ENCODE data around the gene OR13C8.

GRCh38 chr9:104572612-104573011 is 3.6 kb downstream of the OR13C8 start:
- no peak for TF ChIP-seq CTCF (IDR thresholded peaks at IDR 0.05 in 2 of 3, conservative IDR thresholded peaks at IDR 0.05 in 1 of 3; ENCODE audit: borderline replicate concordance in 1 of 3, insufficient read depth in 1 of 3, low read depth in 2 of 3, low read length in 2 of 3)
- no peak for TF ChIP-seq SIN3A (IDR thresholded peaks at IDR 0.05; ENCODE audit: low read depth)
- TF ChIP-seq RAD21 (IDR thresholded peaks at IDR 0.05; ENCODE audit: low read depth) = no peak
- no peak for TF ChIP-seq SP1 (IDR thresholded peaks at IDR 0.05; ENCODE audit: low read depth)
- TF ChIP-seq POLR2A (IDR thresholded peaks at IDR 0.05; ENCODE audit: borderline replicate concordance, extremely low read depth, insufficient read depth, insufficient read length) = no peak
- TF ChIP-seq, protein P1, sequence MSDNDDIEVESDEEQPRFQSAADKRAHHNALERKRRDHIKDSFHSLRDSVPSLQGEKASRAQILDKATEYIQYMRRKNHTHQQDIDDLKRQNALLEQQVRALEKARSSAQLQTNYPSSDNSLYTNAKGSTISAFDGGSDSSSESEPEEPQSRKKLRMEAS (IDR thresholded peaks at IDR 0.05) = no peak
